ENCODE measurements around the gene BAIAP3.

BAIAP3 gene

DNA sequence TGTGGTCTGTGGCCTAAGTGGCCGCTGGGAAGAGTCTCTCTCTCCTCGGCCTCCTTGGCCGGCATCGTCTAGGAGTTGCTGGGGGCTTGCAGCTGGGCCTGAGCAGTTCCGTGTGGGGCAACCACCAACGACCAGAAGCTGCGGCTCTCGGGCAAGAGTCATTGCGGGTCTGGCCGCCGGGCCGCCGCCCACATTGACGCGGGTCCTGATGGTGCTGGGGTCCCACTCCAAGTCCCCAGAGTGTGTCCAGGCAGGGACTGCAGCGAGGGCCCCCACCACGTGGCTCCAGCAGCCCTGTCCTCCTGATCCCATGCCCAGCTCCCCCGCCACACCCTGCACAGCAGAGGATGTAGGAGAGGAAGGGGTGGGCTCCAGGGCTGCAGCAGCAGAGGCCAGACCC is 50.1 kb downstream of the BAIAP3 start:
- H3K79me1 ChIP-seq (ENCODE audit: low read length): peaks cover 2% of the 10 kb centered on the region
- no peak overlapping the region for H4K5ac ChIP-seq (ENCODE audit: low read length)
- no peak overlapping the region for H3K27ac ChIP-seq (ENCODE audit: low read depth, low read length)
- H3K4me2 ChIP-seq (ENCODE audit: low read length): no peak overlapping the region
- H3K4me3 ChIP-seq (ENCODE audit: low read length): no peak overlapping the region
- no peaks in the 10 kb centered on the region for H3K36me3 ChIP-seq (ENCODE audit: control insufficient read depth, insufficient read depth, low read length)
- H3K4ac ChIP-seq (ENCODE audit: low read depth, low read length): no peak overlapping the region
- H2BK15ac ChIP-seq (replicated peaks; ENCODE audit: low read depth): no peak overlapping the region
- WGBS (ENCODE audit: extremely low coverage, insufficient coverage, low lambda C conversion rate): no CpG with 5 or more reads among the region's 18 CpGs
- no peak overlapping the region for H2AK5ac ChIP-seq (ENCODE audit: low read length)
- no peak overlapping the region for H2BK120ac ChIP-seq (ENCODE audit: low read depth, low read length)
- no peak overlapping the region for H4K8ac ChIP-seq (ENCODE audit: low read depth, low read length)
- peaks cover 1% of the 10 kb centered on the region for H3K79me2 ChIP-seq (ENCODE audit: control insufficient read depth, insufficient read depth, low read length)
- H3K18ac ChIP-seq (ENCODE audit: low read length): no peak overlapping the region
- no peak overlapping the region for H2BK5ac ChIP-seq (ENCODE audit: low read length)
- no peaks in the 10 kb centered on the region for H3K4me1 ChIP-seq (ENCODE audit: control insufficient read depth, low read depth, low read length)
- no peak for DNase-seq
- H3K27me3 ChIP-seq (ENCODE audit: insufficient read depth, low read length, poor library complexity): no peaks in the 10 kb centered on the region
- no peak overlapping the region for H3K56ac ChIP-seq (ENCODE audit: low read length)
- H3K9ac ChIP-seq (ENCODE audit: low read length): no peak overlapping the region
- no peak overlapping the region for H3K23ac ChIP-seq (ENCODE audit: low read length)

DNA sequence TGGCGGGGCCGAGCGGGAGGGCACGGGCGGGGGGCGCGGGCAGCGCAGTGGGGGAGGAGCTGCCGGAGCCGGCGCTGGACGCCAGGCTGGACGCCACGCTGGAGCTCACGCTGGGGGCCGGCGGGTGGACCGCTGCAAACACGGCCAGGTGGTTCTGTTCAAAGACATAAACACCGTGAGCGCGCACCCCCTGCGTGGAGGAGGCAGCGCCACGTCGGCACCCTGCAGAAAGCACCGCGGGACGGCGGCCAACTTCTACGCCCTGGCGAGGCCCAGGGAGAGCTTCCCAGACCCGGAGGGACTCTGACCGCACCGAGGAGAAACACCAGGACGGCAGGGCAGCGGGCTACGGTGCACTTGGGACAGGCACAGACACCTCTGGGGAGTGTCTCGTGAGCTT is 51.8 kb downstream of the BAIAP3 start:
- Histone ChIP-seq H4K8ac (ENCODE audit: low read depth, low read length) (no peak overlapping the region), H3K27ac (ENCODE audit: low read depth, low read length) (no peak overlapping the region), H3K36me3 (ENCODE audit: control insufficient read depth, insufficient read depth, low read length) (no peaks in the 10 kb centered on the region), H3K23ac (ENCODE audit: low read length) (no peak overlapping the region), H2BK5ac (ENCODE audit: low read length) (no peak overlapping the region), H2AK5ac (ENCODE audit: low read length) (no peak overlapping the region), H3K9ac (ENCODE audit: low read length) (no peak overlapping the region), H2BK15ac (replicated peaks; ENCODE audit: low read depth) (no peak overlapping the region), H4K5ac (ENCODE audit: low read length) (no peak overlapping the region), H3K79me1 (ENCODE audit: low read length) (no peaks in the 10 kb centered on the region), H3K18ac (ENCODE audit: low read length) (no peak overlapping the region), H3K27me3 (ENCODE audit: insufficient read depth, low read length, poor library complexity) (no peaks in the 10 kb centered on the region), H3K4me3 (ENCODE audit: low read length) (no peak overlapping the region), H3K56ac (ENCODE audit: low read length) (no peak overlapping the region), H3K4me2 (ENCODE audit: low read length) (no peak overlapping the region), H3K4ac (ENCODE audit: low read depth, low read length) (no peak overlapping the region), H3K79me2 (ENCODE audit: control insufficient read depth, insufficient read depth, low read length) (no peaks in the 10 kb centered on the region), H3K4me1 (ENCODE audit: control insufficient read depth, low read depth, low read length) (no peaks in the 10 kb centered on the region), H2BK120ac (ENCODE audit: low read depth, low read length) (no peak overlapping the region)
- no peak for DNase-seq
- no CpG with 5 or more reads among the region's 39 CpGs for WGBS (ENCODE audit: extremely low coverage, insufficient coverage, low lambda C conversion rate)

DNA sequence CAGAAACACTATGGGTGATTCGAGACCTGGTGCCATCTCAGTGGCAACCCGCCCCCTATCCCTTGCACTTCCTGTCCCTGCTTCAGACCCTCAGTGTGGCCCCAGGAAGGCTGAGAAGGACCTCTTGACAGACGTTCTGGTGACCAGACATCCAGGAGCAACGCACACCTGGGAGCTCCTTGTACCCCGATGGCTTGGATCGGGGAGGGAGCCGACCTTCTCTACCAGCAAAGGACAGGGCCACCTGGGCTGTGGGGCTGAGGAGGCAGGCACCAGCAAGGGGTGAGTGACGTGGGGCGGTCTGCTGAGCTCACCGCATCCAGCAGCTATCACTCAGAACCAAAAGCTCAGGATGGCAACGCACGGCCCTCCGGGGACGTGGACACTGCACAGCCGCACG is 53.9 kb downstream of the BAIAP3 start:
- Histone ChIP-seq H3K18ac (ENCODE audit: low read length) (no peak overlapping the region), H2BK15ac (replicated peaks; ENCODE audit: low read depth) (no peak overlapping the region), H3K9ac (ENCODE audit: low read length) (no peak overlapping the region), H3K23ac (ENCODE audit: low read length) (no peak overlapping the region), H3K4me2 (ENCODE audit: low read length) (no peak overlapping the region), H3K79me2 (ENCODE audit: control insufficient read depth, insufficient read depth, low read length) (no peaks in the 10 kb centered on the region), H2BK5ac (ENCODE audit: low read length) (no peak overlapping the region), H3K79me1 (ENCODE audit: low read length) (no peaks in the 10 kb centered on the region), H3K56ac (ENCODE audit: low read length) (no peak overlapping the region), H4K8ac (ENCODE audit: low read depth, low read length) (no peak overlapping the region), H3K4me3 (ENCODE audit: low read length) (no peak overlapping the region), H4K5ac (ENCODE audit: low read length) (no peak overlapping the region), H3K4ac (ENCODE audit: low read depth, low read length) (no peak overlapping the region), H3K36me3 (ENCODE audit: control insufficient read depth, insufficient read depth, low read length) (no peaks in the 10 kb centered on the region), H3K27ac (ENCODE audit: low read depth, low read length) (no peak overlapping the region), H2BK120ac (ENCODE audit: low read depth, low read length) (no peak overlapping the region), H3K4me1 (ENCODE audit: control insufficient read depth, low read depth, low read length) (no peaks in the 10 kb centered on the region), H2AK5ac (ENCODE audit: low read length) (no peak overlapping the region), H3K27me3 (ENCODE audit: insufficient read depth, low read length, poor library complexity) (no peaks in the 10 kb centered on the region)
- no CpG with 5 or more reads among the region's 16 CpGs for WGBS (ENCODE audit: extremely low coverage, insufficient coverage, low lambda C conversion rate)
- no peak for DNase-seq

DNA sequence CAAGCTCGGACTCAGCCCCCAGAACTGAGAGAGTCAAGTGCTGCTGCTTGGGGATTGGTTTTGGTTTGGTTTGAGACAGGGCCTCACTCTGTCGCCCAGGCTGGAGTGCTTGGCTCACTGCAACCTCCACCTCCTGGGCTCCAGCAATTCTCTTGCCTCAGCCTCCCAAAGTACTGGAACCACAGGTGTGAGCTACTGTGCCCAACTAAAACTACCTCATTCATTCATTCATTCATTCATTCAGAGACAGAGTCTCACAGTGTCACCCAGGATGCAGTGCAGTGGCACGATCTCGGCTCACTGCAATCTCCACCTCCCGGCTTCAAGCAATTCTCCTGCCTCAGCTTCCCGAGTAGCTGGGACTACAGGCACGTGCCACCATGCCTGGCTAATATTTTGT is 56.3 kb downstream of the BAIAP3 start:
- Histone ChIP-seq H3K18ac (ENCODE audit: low read length) (no peak overlapping the region), H3K27me3 (ENCODE audit: insufficient read depth, low read length, poor library complexity) (no peaks in the 10 kb centered on the region), H4K8ac (ENCODE audit: low read depth, low read length) (no peak overlapping the region), H3K9ac (ENCODE audit: low read length) (no peak overlapping the region), H3K23ac (ENCODE audit: low read length) (no peak overlapping the region), H3K27ac (ENCODE audit: low read depth, low read length) (no peak overlapping the region), H3K4me3 (ENCODE audit: low read length) (no peak overlapping the region), H2BK15ac (replicated peaks; ENCODE audit: low read depth) (no peak overlapping the region), H3K4me1 (ENCODE audit: control insufficient read depth, low read depth, low read length) (no peaks in the 10 kb centered on the region), H3K4ac (ENCODE audit: low read depth, low read length) (no peak overlapping the region), H2AK5ac (ENCODE audit: low read length) (no peak overlapping the region), H2BK5ac (ENCODE audit: low read length) (no peak overlapping the region), H3K56ac (ENCODE audit: low read length) (no peak overlapping the region), H4K5ac (ENCODE audit: low read length) (no peak overlapping the region), H3K4me2 (ENCODE audit: low read length) (no peak overlapping the region), H3K79me2 (ENCODE audit: control insufficient read depth, insufficient read depth, low read length) (no peaks in the 10 kb centered on the region), H2BK120ac (ENCODE audit: low read depth, low read length) (no peak overlapping the region), H3K79me1 (ENCODE audit: low read length) (no peaks in the 10 kb centered on the region), H3K36me3 (ENCODE audit: control insufficient read depth, insufficient read depth, low read length) (no peaks in the 10 kb centered on the region)
- DNase-seq: no peak
- WGBS (ENCODE audit: extremely low coverage, insufficient coverage, low lambda C conversion rate): no CpG with 5 or more reads among the region's 7 CpGs

- no peak overlapping the region for H3K4me3 ChIP-seq (ENCODE audit: low read length)
- no peak overlapping the region for H2BK5ac ChIP-seq (ENCODE audit: low read length)
- no peak overlapping the region for H3K4me2 ChIP-seq (ENCODE audit: low read length)
- no peak overlapping the region for H3K23ac ChIP-seq (ENCODE audit: low read length)
- no CpG with 5 or more reads among the region's 28 CpGs for WGBS (ENCODE audit: extremely low coverage, insufficient coverage, low lambda C conversion rate)
- H3K4ac ChIP-seq (ENCODE audit: low read depth, low read length): no peak overlapping the region
- no peaks in the 10 kb centered on the region for H3K79me1 ChIP-seq (ENCODE audit: low read length)
- no peaks in the 10 kb centered on the region for H3K27me3 ChIP-seq (ENCODE audit: insufficient read depth, low read length, poor library complexity)
- H3K36me3 ChIP-seq (ENCODE audit: control insufficient read depth, insufficient read depth, low read length): no peaks in the 10 kb centered on the region
- no peak overlapping the region for H4K8ac ChIP-seq (ENCODE audit: low read depth, low read length)
- H2AK5ac ChIP-seq (ENCODE audit: low read length): no peak overlapping the region
- no peaks in the 10 kb centered on the region for H3K4me1 ChIP-seq (ENCODE audit: control insufficient read depth, low read depth, low read length)
- no peak overlapping the region for H3K9ac ChIP-seq (ENCODE audit: low read length)
- H3K79me2 ChIP-seq (ENCODE audit: control insufficient read depth, insufficient read depth, low read length): no peaks in the 10 kb centered on the region
- H3K27ac ChIP-seq (ENCODE audit: low read depth, low read length): no peak overlapping the region
- H2BK15ac ChIP-seq (replicated peaks; ENCODE audit: low read depth): no peak overlapping the region
- H4K5ac ChIP-seq (ENCODE audit: low read length): no peak overlapping the region
- no peak overlapping the region for H3K56ac ChIP-seq (ENCODE audit: low read length)
- no peak for DNase-seq
- H2BK120ac ChIP-seq (ENCODE audit: low read depth, low read length): no peak overlapping the region
- H3K18ac ChIP-seq (ENCODE audit: low read length): no peak overlapping the region
Observed at GRCh38 chr16:1390239-1390779, 56.9 kb downstream of the BAIAP3 start.

GRCh38 chr16:1392826-1393225 is 59.4 kb downstream of the BAIAP3 start:
- H3K56ac ChIP-seq (ENCODE audit: low read length): no peak overlapping the region
- H3K9ac ChIP-seq (ENCODE audit: low read length): no peak overlapping the region
- H3K4ac ChIP-seq (ENCODE audit: low read depth, low read length): no peak overlapping the region
- WGBS (ENCODE audit: extremely low coverage, insufficient coverage, low lambda C conversion rate): no CpG with 5 or more reads among the region's 17 CpGs
- H3K4me3 ChIP-seq (ENCODE audit: low read length): no peak overlapping the region
- no peak overlapping the region for H2BK120ac ChIP-seq (ENCODE audit: low read depth, low read length)
- no peak overlapping the region for H4K8ac ChIP-seq (ENCODE audit: low read depth, low read length)
- H3K4me2 ChIP-seq (ENCODE audit: low read length): no peak overlapping the region
- no peaks in the 10 kb centered on the region for H3K36me3 ChIP-seq (ENCODE audit: control insufficient read depth, insufficient read depth, low read length)
- H3K18ac ChIP-seq (ENCODE audit: low read length): no peak overlapping the region
- no peaks in the 10 kb centered on the region for H3K4me1 ChIP-seq (ENCODE audit: control insufficient read depth, low read depth, low read length)
- no peak overlapping the region for H2BK15ac ChIP-seq (replicated peaks; ENCODE audit: low read depth)
- no peaks in the 10 kb centered on the region for H3K79me1 ChIP-seq (ENCODE audit: low read length)
- H3K79me2 ChIP-seq (ENCODE audit: control insufficient read depth, insufficient read depth, low read length): no peaks in the 10 kb centered on the region
- no peak overlapping the region for H4K5ac ChIP-seq (ENCODE audit: low read length)
- no peak overlapping the region for H3K23ac ChIP-seq (ENCODE audit: low read length)
- no peak for DNase-seq
- no peaks in the 10 kb centered on the region for H3K27me3 ChIP-seq (ENCODE audit: insufficient read depth, low read length, poor library complexity)
- H2BK5ac ChIP-seq (ENCODE audit: low read length): no peak overlapping the region
- no peak overlapping the region for H3K27ac ChIP-seq (ENCODE audit: low read depth, low read length)
- H2AK5ac ChIP-seq (ENCODE audit: low read length): no peak overlapping the region

All from mesendoderm (in vitro differentiated cells).